ENCODE data around the gene SLC31A1.

SLC31A1 gene

DNA sequence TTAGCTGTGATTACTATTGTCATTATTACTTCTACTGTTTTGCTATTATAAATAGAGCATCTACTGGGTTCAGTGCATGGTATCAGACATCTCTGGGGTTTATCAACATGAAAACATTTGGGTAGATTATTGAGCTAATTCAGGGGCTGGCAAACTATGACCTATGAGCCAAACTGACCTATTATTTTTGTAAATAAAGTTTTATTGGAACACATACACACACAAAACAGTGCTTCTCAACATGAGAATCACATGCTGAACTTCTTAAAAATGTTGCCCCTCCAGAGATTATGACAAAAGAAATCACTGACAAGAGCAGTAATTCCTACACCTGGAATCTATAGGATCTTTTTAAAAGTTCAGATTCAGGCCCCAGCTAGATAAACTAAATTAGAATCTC lies 40.2 kb upstream of the SLC31A1 start:
- TF ChIP-seq, protein P1, sequence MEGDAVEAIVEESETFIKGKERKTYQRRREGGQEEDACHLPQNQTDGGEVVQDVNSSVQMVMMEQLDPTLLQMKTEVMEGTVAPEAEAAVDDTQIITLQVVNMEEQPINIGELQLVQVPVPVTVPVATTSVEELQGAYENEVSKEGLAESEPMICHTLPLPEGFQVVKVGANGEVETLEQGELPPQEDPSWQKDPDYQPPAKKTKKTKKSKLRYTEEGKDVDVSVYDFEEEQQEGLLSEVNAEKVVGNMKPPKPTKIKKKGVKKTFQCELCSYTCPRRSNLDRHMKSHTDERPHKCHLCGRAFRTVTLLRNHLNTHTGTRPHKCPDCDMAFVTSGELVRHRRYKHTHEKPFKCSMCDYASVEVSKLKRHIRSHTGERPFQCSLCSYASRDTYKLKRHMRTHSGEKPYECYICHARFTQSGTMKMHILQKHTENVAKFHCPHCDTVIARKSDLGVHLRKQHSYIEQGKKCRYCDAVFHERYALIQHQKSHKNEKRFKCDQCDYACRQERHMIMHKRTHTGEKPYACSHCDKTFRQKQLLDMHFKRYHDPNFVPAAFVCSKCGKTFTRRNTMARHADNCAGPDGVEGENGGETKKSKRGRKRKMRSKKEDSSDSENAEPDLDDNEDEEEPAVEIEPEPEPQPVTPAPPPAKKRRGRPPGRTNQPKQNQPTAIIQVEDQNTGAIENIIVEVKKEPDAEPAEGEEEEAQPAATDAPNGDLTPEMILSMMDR (conservative IDR thresholded peaks at IDR 0.05; ENCODE audit: low read depth), result no peak
- DNase-seq (ENCODE audit: low spot score), result no peak
- ChIA-PET CTCF (interaction anchor here (1.1 to 1.2 kb wide), 2 partner anchors 14 to 26 kb away, joined by 3 read pairs; no protein-coding TSS in a partner anchor), POLR2A (ENCODE audit: low non-redundant PET) (no interaction called here)
- H3K27ac ChIP-seq, result no peak overlapping the region

GRCh38 chr9:113183956-113184488 lies 37.3 kb upstream of the SLC31A1 start:
- ChIA-PET POLR2A (ENCODE audit: low non-redundant PET) (no interaction called here), CTCF (interaction anchor here (0.5 kb wide), 1 partner anchor 17 kb away, joined by 5 read pairs; no protein-coding TSS in a partner anchor)
- no peak overlapping the region for H3K27ac ChIP-seq
- no peak for DNase-seq (ENCODE audit: low spot score)
- TF ChIP-seq, protein P1 (conservative IDR thresholded peaks at IDR 0.05; ENCODE audit: low read depth), result no peak

DNA sequence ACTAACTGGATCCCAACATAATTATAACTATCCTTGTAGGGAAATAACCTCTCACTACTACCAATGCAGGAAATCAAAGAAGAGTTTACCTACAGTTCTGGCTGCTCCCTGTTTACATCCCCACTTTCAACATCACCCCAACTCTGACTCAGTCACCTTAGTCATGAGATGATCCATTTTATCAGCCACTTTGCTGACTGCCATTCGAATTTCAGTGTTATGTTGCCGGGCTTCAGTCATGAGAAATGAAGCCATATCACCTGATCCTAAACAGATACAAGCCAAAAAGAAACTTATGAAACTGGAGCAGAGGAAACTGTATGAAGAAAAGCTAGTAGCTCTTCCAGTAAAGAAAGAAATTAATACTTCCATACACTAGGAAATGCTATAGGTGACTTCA lies 36.8 kb upstream of the SLC31A1 start:
- ChIA-PET CTCF (no interaction called here), POLR2A (ENCODE audit: low non-redundant PET) (no interaction called here)
- TF ChIP-seq, protein P1 (conservative IDR thresholded peaks at IDR 0.05; ENCODE audit: low read depth), result no peak
- no peak overlapping the region for H3K27ac ChIP-seq
- peak; percentile 69 for DNase-seq (ENCODE audit: low spot score)

DNA sequence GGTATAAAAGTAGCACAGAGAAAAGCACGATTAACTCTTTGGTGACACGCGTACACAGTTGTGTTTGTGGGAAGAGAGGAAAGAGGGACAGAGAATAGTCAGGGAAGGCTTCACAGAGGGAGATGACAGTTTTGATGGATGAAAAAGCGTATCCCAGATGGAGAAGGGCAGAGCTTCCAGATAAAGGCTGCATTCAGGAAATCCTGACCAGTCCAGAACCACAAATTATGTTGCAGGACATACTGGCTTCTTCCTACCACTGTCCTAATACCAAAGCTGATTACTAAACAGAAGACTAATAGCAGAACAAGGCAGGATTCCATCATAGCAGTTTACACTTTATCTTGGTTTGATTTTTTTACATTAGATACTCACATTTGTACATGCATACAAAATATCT lies 36.1 kb upstream of the SLC31A1 start:
- CTCF ChIA-PET, result interaction anchor here (0.5 to 0.6 kb wide), 2 partner anchors 16 to 32 kb away, joined by 3 to 6 read pairs; no protein-coding TSS in a partner anchor
- POLR2A ChIA-PET (ENCODE audit: low non-redundant PET), result no interaction called here
- H3K27ac ChIP-seq, result no peak overlapping the region
- DNase-seq (ENCODE audit: low spot score), result no peak
- TF ChIP-seq, protein P1 (conservative IDR thresholded peaks at IDR 0.05; ENCODE audit: low read depth), result no peak

- TF ChIP-seq, protein P1 (conservative IDR thresholded peaks at IDR 0.05; ENCODE audit: low read depth), result no peak
- H3K27ac ChIP-seq, result no peak overlapping the region
- no peak for DNase-seq (ENCODE audit: low spot score)
- ChIA-PET CTCF (interaction anchor here (0.6 to 1.4 kb wide), 2 partner anchors 31 to 74 kb away, joined by 5 to 6 read pairs; no protein-coding TSS in a partner anchor), POLR2A (ENCODE audit: low non-redundant PET) (no interaction called here)
Measured at GRCh38 chr9:113186137-113186755, 35.1 kb upstream of the SLC31A1 start.

DNA sequence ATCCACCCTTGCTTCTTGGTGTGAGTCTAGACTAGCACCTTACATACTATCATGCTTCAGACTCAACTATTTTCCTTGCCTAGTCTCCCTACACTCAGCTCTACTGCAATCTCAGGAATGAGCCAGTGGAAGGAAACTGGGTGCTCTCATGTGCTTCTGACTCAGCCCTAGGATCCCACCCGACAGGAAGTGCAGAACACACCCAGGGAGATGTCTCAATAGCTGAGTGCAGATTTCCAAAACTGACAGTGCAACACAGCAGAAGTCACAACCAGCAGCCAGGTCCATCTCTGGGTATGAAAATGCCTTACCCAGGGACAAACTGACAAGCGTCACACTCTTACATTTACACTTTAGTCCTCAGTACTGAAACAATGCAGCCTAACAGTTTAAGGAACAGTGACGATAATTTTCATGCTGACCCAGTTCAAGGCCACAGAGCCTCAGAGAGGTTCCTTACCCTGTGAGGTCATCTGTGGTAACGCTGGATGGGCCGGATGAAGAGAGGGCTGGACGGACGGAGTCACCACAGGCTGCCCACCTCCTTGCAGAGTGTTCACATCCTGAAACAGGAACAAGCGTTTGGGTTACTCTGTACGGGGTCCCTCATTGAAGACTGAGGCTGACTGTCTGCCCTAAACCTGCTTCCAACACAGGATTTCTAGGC lies 33.3 kb upstream of the SLC31A1 start:
- POLR2A ChIA-PET (ENCODE audit: low non-redundant PET), result interaction anchor here (0.6 to 1.0 kb wide), 2 partner anchors 33 to 87 kb away, joined by 4 read pairs; partner anchors contain the start of genes CDC26, FKBP15, PRPF4 and SLC31A1
- peak; percentile 99 for DNase-seq (ENCODE audit: low spot score)
- TF ChIP-seq, protein P1 (conservative IDR thresholded peaks at IDR 0.05; ENCODE audit: low read depth), result no peak
- CTCF ChIA-PET, result interaction anchor here (0.7 kb wide), 1 partner anchor 20 kb away, joined by 4 read pairs; no protein-coding TSS in a partner anchor
- H3K27ac ChIP-seq, result peak overlapping the region; percentile 93
